ENCODE data around the gene STK11.

Gene STK11

DNA sequence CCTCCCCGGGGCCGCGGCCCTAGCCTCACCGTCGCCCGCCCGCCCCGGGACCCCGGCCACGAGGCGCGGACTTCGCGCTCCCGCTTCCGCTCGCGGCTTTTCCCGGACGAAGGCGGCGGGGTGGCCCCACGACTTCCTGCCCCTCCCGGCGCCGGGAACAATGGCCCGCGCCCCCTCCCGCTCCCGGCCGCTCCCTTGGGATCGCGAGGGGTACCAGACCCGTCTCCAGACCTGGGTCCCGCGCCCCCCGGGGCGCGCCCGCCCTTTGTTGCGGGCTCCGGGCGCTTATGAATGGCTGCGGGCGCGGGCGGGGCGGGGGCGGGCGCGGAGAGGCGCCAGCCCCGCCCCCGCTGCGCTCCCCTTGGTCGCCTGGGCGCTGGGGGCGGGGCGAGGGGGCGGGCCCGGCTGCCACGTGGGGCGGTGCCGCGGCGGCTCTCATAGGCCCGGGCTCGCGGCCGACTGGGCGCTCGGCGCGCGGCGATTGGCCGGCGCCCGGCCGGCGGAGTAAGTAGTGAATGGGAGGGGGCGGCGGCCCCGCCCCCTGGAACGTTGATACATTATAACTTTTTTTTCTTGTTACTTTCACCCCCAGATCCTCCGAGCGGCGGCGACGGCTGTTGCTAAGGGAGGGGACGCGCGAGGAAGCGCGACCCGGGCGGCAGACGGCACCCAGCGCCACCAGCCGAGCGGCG, 43.9 kb downstream of the STK11 start:
- no peaks in the 10 kb centered on the region for H3K9me3 ChIP-seq (replicated peaks; ENCODE audit: insufficient read depth, low read length)
- peak overlapping the region; percentile 98 for H3K4me2 ChIP-seq (ENCODE audit: low read depth, low read length)
- H3K36me3 ChIP-seq (replicated peaks; ENCODE audit: insufficient read depth, low read length), result no peaks in the 10 kb centered on the region
- TF ChIP-seq EZH2phosphoT487 (IDR thresholded peaks at IDR 0.05; ENCODE audit: low read length), result no peak
- TF ChIP-seq EZH2 (optimal IDR thresholded peaks at IDR 0.05; ENCODE audit: low read depth, low read length), result no peak
- TF ChIP-seq, protein P1, sequence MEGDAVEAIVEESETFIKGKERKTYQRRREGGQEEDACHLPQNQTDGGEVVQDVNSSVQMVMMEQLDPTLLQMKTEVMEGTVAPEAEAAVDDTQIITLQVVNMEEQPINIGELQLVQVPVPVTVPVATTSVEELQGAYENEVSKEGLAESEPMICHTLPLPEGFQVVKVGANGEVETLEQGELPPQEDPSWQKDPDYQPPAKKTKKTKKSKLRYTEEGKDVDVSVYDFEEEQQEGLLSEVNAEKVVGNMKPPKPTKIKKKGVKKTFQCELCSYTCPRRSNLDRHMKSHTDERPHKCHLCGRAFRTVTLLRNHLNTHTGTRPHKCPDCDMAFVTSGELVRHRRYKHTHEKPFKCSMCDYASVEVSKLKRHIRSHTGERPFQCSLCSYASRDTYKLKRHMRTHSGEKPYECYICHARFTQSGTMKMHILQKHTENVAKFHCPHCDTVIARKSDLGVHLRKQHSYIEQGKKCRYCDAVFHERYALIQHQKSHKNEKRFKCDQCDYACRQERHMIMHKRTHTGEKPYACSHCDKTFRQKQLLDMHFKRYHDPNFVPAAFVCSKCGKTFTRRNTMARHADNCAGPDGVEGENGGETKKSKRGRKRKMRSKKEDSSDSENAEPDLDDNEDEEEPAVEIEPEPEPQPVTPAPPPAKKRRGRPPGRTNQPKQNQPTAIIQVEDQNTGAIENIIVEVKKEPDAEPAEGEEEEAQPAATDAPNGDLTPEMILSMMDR (IDR thresholded peaks at IDR 0.05; ENCODE audit: low read length), result no peak
- H3F3A ChIP-seq (ENCODE audit: insufficient read depth, low read length), result peaks cover 17% of the 10 kb centered on the region
- H3K4me1 ChIP-seq (ENCODE audit: low read length), result peaks cover 12% of the 10 kb centered on the region
- H3K4me3 ChIP-seq (ENCODE audit: low read length), result peak overlapping the region; percentile 78
- peak; percentile 95 for DNase-seq
- H3K79me2 ChIP-seq (ENCODE audit: low read length), result peaks cover 37% of the 10 kb centered on the region
- no peaks in the 10 kb centered on the region for H3K27me3 ChIP-seq (replicated peaks; ENCODE audit: insufficient read depth, low read length)
- H3K9me2 ChIP-seq (replicated peaks; ENCODE audit: insufficient read depth, low read length), result no peaks in the 10 kb centered on the region
- H3K27ac ChIP-seq (ENCODE audit: low read length), result peak overlapping the region; percentile 85; the same call in 1 of the 2 replicates
- H3K9ac ChIP-seq (ENCODE audit: low read length), result peak overlapping the region; percentile 93
- no peak overlapping the region for H2AFZ ChIP-seq (ENCODE audit: low read length)
- no peaks in the 10 kb centered on the region for H4K20me1 ChIP-seq (ENCODE audit: insufficient read depth, low read length)

DNA sequence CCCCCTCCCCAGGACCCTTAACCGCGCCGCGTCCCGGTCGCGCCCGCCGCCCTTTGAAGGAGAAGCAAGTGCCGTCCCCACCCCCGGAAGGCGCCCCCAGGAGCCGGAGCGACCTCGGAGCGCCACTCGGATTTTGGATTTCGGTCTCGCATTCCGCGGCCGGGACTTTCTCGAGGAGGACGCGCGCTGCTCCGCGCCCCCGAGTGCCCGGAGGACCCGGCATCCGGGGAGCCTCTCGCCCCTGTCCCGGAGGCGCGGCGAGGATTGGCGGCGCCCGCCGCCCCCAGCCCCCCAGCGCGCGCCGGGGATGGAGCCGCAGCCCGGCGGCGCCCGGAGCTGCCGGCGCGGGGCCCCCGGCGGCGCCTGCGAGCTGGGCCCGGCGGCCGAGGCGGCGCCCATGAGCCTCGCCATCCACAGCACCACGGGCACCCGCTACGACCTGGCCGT, 44.4 kb downstream of the STK11 start:
- no peaks in the 10 kb centered on the region for H3K9me2 ChIP-seq (replicated peaks; ENCODE audit: insufficient read depth, low read length)
- H3K27ac ChIP-seq (ENCODE audit: low read length), result no peak overlapping the region

DNA sequence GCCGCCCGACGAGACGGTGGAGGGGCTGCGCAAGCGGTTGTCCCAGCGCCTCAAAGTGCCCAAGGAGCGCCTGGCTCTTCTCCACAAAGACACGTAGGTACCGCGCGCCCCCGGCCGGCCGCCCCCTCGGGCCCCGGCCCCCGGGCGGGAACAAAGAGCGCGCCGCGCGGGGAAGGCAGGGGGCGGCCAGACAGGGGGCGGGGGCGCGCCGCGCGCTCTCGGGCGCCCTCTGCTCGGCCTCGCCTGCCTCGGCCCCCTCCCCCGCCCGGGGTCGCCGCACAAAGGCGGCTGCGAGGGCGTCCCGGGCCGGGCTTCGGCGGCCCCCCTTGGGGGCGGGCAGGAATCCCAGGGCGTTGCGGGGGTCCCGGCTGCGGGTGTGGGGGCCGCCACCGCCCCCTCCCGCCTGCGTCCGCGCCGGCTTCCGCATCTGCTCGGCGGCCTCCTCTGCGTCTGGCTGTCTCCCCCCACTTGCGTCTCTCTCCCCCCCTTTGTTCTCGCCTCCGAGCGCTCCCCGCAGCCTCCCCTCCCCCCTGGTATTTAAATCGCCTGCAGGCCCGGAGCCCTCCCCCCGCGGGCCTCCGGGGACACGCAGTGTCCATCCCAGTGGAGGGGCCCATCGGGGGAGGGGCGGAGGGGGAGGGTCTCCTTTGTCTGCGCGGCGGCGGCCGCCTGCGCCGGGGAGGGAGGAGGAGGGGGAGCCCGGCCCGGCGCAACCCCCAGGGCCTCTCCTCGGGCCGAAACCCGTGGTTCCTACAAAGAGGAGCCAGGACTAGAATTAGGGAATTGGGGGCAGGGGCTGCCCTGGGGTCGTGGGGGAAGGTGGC, 45.1 kb downstream of the STK11 start:
- Histone ChIP-seq H3K9me2 (replicated peaks; ENCODE audit: insufficient read depth, low read length) (no peaks in the 10 kb centered on the region), H3K4me3 (ENCODE audit: low read length) (no peak overlapping the region), H3K36me3 (replicated peaks; ENCODE audit: insufficient read depth, low read length) (peaks cover 10% of the 10 kb centered on the region; the same call in 1 of the 2 replicates), H2AFZ (ENCODE audit: low read length) (no peak overlapping the region), H3K4me1 (ENCODE audit: low read length) (peaks cover 8% of the 10 kb centered on the region), H4K20me1 (ENCODE audit: insufficient read depth, low read length) (no peaks in the 10 kb centered on the region), H3K27me3 (replicated peaks; ENCODE audit: insufficient read depth, low read length) (no peaks in the 10 kb centered on the region), H3K9ac (ENCODE audit: low read length) (no peak overlapping the region), H3F3A (ENCODE audit: insufficient read depth, low read length) (peaks cover 14% of the 10 kb centered on the region), H3K79me2 (ENCODE audit: low read length) (peaks cover 30% of the 10 kb centered on the region), H3K4me2 (ENCODE audit: low read depth, low read length) (no peak overlapping the region), H3K9me3 (replicated peaks; ENCODE audit: insufficient read depth, low read length) (no peaks in the 10 kb centered on the region), H3K27ac (ENCODE audit: low read length) (no peak overlapping the region)
- TF ChIP-seq EZH2 (optimal IDR thresholded peaks at IDR 0.05; ENCODE audit: low read depth, low read length), result no peak
- TF ChIP-seq, protein P1 (IDR thresholded peaks at IDR 0.05; ENCODE audit: low read length), result no peak
- no peak for TF ChIP-seq EZH2phosphoT487 (IDR thresholded peaks at IDR 0.05; ENCODE audit: low read length)
- no peak for DNase-seq

More for the DNA sequence above, 44.4 kb downstream of the STK11 start:
- no peak for DNase-seq
- no peaks in the 10 kb centered on the region for H3K9me3 ChIP-seq (replicated peaks; ENCODE audit: insufficient read depth, low read length)
- H3F3A ChIP-seq (ENCODE audit: insufficient read depth, low read length), result peaks cover 14% of the 10 kb centered on the region
- TF ChIP-seq EZH2phosphoT487 (IDR thresholded peaks at IDR 0.05; ENCODE audit: low read length) (no peak), EZH2 (optimal IDR thresholded peaks at IDR 0.05; ENCODE audit: low read depth, low read length) (no peak)
- TF ChIP-seq, protein P1 (IDR thresholded peaks at IDR 0.05; ENCODE audit: low read length), result no peak
- peaks cover 8% of the 10 kb centered on the region for H3K4me1 ChIP-seq (ENCODE audit: low read length)
- peaks cover 32% of the 10 kb centered on the region for H3K79me2 ChIP-seq (ENCODE audit: low read length)
- H3K9ac ChIP-seq (ENCODE audit: low read length), result peak overlapping the region; percentile 29; the same call in 1 of the 2 replicates
- H3K4me2 ChIP-seq (ENCODE audit: low read depth, low read length), result peak overlapping the region; percentile 98
- peak overlapping the region; percentile 66 for H3K4me3 ChIP-seq (ENCODE audit: low read length)
- H2AFZ ChIP-seq (ENCODE audit: low read length), result no peak overlapping the region
- H3K27me3 ChIP-seq (replicated peaks; ENCODE audit: insufficient read depth, low read length), result no peaks in the 10 kb centered on the region
- no peaks in the 10 kb centered on the region for H4K20me1 ChIP-seq (ENCODE audit: insufficient read depth, low read length)
- H3K36me3 ChIP-seq (replicated peaks; ENCODE audit: insufficient read depth, low read length), result peaks cover 4% of the 10 kb centered on the region; the same call in 1 of the 2 replicates

Data from MM.1S (cell line).